SK-N-SH (cell line): Measurements from ENCODE around the gene ESPNL.

Experiments
- CHD2 ChIP-seq: fragments of 150-350 bp; IDR thresholded peaks from 2 replicates; pipeline ENCODE4 v1.6.1; 2018; ENCODE audit warnings: low read length; ENCODE audit not compliant: partially characterized antibody
- CTCF ChIP-seq: fragments of 200-600 bp; sonication (generic); IDR thresholded peaks from 2 replicates; pipeline ENCODE4 v1.6.1; 2017; ENCODE audit warnings: antibody characterized with exemption, mild to moderate bottlenecking, moderate library complexity
- ELF1 ChIP-seq: IDR thresholded peaks from 2 replicates; pipeline ENCODE4 v1.4.0; 2012
- EP300 ChIP-seq, 2 experiments: IDR thresholded peaks; 2 replicates each; pipeline versions ENCODE4 v1.4.0 to v1.6.1; 2012; ENCODE audit warnings: borderline replicate concordance in 1 of 2, low read depth in 1 of 2, low read length in 1 of 2
- EZH2phosphoT487 ChIP-seq: fragments of 200-600 bp; sonication (generic); IDR thresholded peaks from 2 replicates; pipeline ENCODE4 v1.6.1; 2017; ENCODE audit warnings: low read depth, mixed run types, mild to moderate bottlenecking, antibody characterized with exemption, moderate library complexity, borderline replicate concordance
- IRF3 ChIP-seq: fragments of 150-350 bp; IDR thresholded peaks from 2 replicates; pipeline ENCODE4 v1.6.1; 2016; ENCODE audit warnings: mild to moderate bottlenecking, low read depth, low read length
- POLR2AphosphoS5 ChIP-seq: IDR thresholded peaks from 2 replicates; pipeline ENCODE4 v1.6.1; 2012; ENCODE audit warnings: low read depth, low read length
- RAD21 ChIP-seq: IDR thresholded peaks from 2 replicates; pipeline ENCODE4 v1.6.1; 2012; ENCODE audit warnings: mild to moderate bottlenecking, low read length
- REST ChIP-seq: IDR thresholded peaks from 2 replicates; pipeline ENCODE4 v1.6.1; 2012; ENCODE audit warnings: mild to moderate bottlenecking, low read depth, low read length, moderate library complexity
- SIN3A ChIP-seq: IDR thresholded peaks from 2 replicates; pipeline ENCODE4 v1.6.1; 2012; ENCODE audit warnings: low read depth, mild to moderate bottlenecking, low read length, moderate library complexity, borderline replicate concordance
- USF2 ChIP-seq: fragments of 150-350 bp; IDR thresholded peaks from 2 replicates; pipeline ENCODE4 v1.6.1; 2017; ENCODE audit warnings: antibody characterized with exemption, low read length, low read depth, borderline replicate concordance
- ZBTB33 ChIP-seq: IDR thresholded peaks from 2 replicates; pipeline ENCODE4 v1.4.0; 2012; ENCODE audit warnings: low read depth, borderline replicate concordance

GRCh38 chr2:238134393-238134785, 34.2 kb downstream of the ESPNL start:
- no peak for TF ChIP-seq IRF3
- TF ChIP-seq USF2: no peak
- TF ChIP-seq CTCF: no peak
- no peak for TF ChIP-seq POLR2AphosphoS5
- no peak for TF ChIP-seq ZBTB33
- TF ChIP-seq EP300 (IDR thresholded peaks at IDR 0.05; ENCODE audit: borderline replicate concordance in 1 of 2, low read depth in 1 of 2, low read length in 1 of 2): no peak
- TF ChIP-seq SIN3A: no peak
- no peak for TF ChIP-seq REST
- no peak for TF ChIP-seq RAD21
- no peak for TF ChIP-seq EZH2phosphoT487
- TF ChIP-seq CHD2: no peak
- no peak for TF ChIP-seq ELF1
